Trophoblast cell (in vitro differentiated cells and primary cell): ENCODE results near the gene CNDP2.

Experiments
- DNase-seq, 2 donors: peaks; one replicate each; pipeline ENCODE4 v3.0.0-alpha.2; 2016
- H2AFZ ChIP-seq: 2 replicates; pipeline ENCODE4 v1.6.1; 2013; ENCODE audit warnings: low read length, moderate library complexity, mild to moderate bottlenecking; ENCODE audit not compliant: insufficient read depth, poor library complexity
- H2AK5ac ChIP-seq: 2 replicates; pipeline ENCODE4 v1.6.1; 2013; ENCODE audit warnings: mild to moderate bottlenecking, low read length
- H2BK120ac ChIP-seq: 2 replicates; pipeline ENCODE4 v1.6.1; 2013; ENCODE audit warnings: low read length, mild to moderate bottlenecking, moderate library complexity; ENCODE audit not compliant: insufficient read depth, poor library complexity
- H2BK12ac ChIP-seq: 2 replicates; pipeline ENCODE4 v1.6.1; 2013; ENCODE audit warnings: mild to moderate bottlenecking, low read length, moderate library complexity
- H2BK5ac ChIP-seq: 2 replicates; pipeline ENCODE4 v1.6.1; 2013; ENCODE audit warnings: low read length, low read depth, moderate library complexity, mild to moderate bottlenecking; ENCODE audit not compliant: poor library complexity
- H3K14ac ChIP-seq: 2 replicates; pipeline ENCODE4 v1.6.1; 2013; ENCODE audit warnings: mild to moderate bottlenecking, low read length
- H3K18ac ChIP-seq: 2 replicates; pipeline ENCODE4 v1.6.1; 2013; ENCODE audit warnings: mild to moderate bottlenecking, low read length
- H3K23ac ChIP-seq: 2 replicates; pipeline ENCODE4 v1.6.1; 2013; ENCODE audit warnings: low read length
- H3K27ac ChIP-seq: 2 replicates; pipeline ENCODE4 v1.5.1; 2013; ENCODE audit warnings: low read depth, mild to moderate bottlenecking, inconsistent platforms, low read length, moderate library complexity
- H3K27me3 ChIP-seq: 2 replicates; pipeline ENCODE4 v1.6.1; 2013; ENCODE audit warnings: inconsistent platforms, mild to moderate bottlenecking, low read length, moderate library complexity; ENCODE audit not compliant: insufficient read depth
- H3K36me3 ChIP-seq, 2 experiments: 1 replicate in 1 of 2; 2 replicates in 1 of 2; pipeline ENCODE4 v1.6.1; 2013; ENCODE audit warnings: low read length in 2 of 2, mild to moderate bottlenecking in 2 of 2, moderate library complexity in 1 of 2; ENCODE audit not compliant: insufficient read depth in 2 of 2, control insufficient read depth in 1 of 2
- H3K4ac ChIP-seq: 2 replicates; pipeline ENCODE4 v1.6.1; 2013; ENCODE audit warnings: low read depth, mild to moderate bottlenecking, low read length, moderate library complexity
- H3K4me1 ChIP-seq, 2 experiments: 1 replicate in 1 of 2; 2 replicates in 1 of 2; pipeline ENCODE4 v1.6.1; 2013; ENCODE audit warnings: low read length in 2 of 2, mild to moderate bottlenecking in 2 of 2, moderate library complexity in 1 of 2; ENCODE audit not compliant: insufficient read depth in 2 of 2, control insufficient read depth in 1 of 2
- H3K4me2 ChIP-seq: 2 replicates; pipeline ENCODE4 v1.6.1; 2013; ENCODE audit warnings: inconsistent platforms, mild to moderate bottlenecking, low read length, moderate library complexity
- H3K4me3 ChIP-seq: 2 replicates; pipeline ENCODE4 v1.5.1; 2013; ENCODE audit warnings: mild to moderate bottlenecking, low read depth, low read length, inconsistent platforms
- H3K79me1 ChIP-seq: one replicate; pipeline ENCODE4 v1.6.1; 2013; ENCODE audit warnings: low read length
- H3K79me2 ChIP-seq: 2 replicates; pipeline ENCODE4 v1.6.1; 2013; ENCODE audit warnings: low read length, mild to moderate bottlenecking; ENCODE audit not compliant: control insufficient read depth, insufficient read depth, poor library complexity
- H3K9ac ChIP-seq: 2 replicates; pipeline ENCODE4 v1.6.1; 2013; ENCODE audit warnings: mild to moderate bottlenecking, low read length
- H3K9me3 ChIP-seq: 2 replicates; pipeline ENCODE4 v1.6.1; 2013; ENCODE audit warnings: low read depth, mild to moderate bottlenecking, control low read depth, inconsistent platforms, low read length; ENCODE audit not compliant: insufficient read depth
- H4K12ac ChIP-seq: 2 replicates; pipeline ENCODE4 v1.6.1; 2013; ENCODE audit warnings: low read depth, mild to moderate bottlenecking, low read length, moderate library complexity
- H4K8ac ChIP-seq: 2 replicates; pipeline ENCODE4 v1.6.1; 2013; ENCODE audit warnings: low read depth, mild to moderate bottlenecking, low read length, moderate library complexity
- H4K91ac ChIP-seq: one replicate; pipeline ENCODE4 v1.6.1; 2013; ENCODE audit warnings: low read depth, mild to moderate bottlenecking, low read length, moderate library complexity
- WGBS: extraction: QIAGEN DNeasy Blood & Tissue Kit; methylation state at CpG from one replicate; pipeline ENCODE4 v1.1.7; 2013; ENCODE audit warnings: missing lambda C conversion rate; ENCODE audit not compliant: insufficient read length, insufficient coverage; ENCODE audit errors: extremely low coverage; 5-methylcytosine and 5-hydroxymethylcytosine counted together

Gene CNDP2

DNA sequence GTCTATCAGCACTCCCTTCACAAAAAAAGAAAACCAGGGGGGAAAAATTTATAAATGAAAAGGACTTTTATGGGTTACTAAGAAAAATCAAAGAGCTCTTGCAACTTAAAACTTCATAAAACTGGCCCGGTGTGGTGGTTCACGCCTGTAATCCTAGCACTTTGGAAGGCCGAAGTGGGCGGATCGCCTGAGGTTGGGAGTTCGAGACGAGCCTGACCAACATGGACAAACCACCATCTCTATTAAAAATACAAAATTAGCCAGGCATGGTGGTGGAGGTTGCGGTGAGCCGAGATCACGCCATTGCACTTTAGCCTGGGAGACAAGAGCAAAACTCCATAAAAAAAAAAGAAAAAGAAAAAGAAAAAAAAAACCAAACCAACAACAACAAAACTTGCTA is 40.8 kb upstream of the CNDP2 start:
- no peak overlapping the region for H3K18ac ChIP-seq
- no peak overlapping the region for H4K12ac ChIP-seq
- no peak for DNase-seq
- no peaks in the 10 kb centered on the region for H3K79me2 ChIP-seq
- no peak overlapping the region for H3K14ac ChIP-seq
- peaks cover 33% of the 10 kb centered on the region for H3K27me3 ChIP-seq
- no peak overlapping the region for H4K91ac ChIP-seq
- H2BK5ac ChIP-seq: no peak overlapping the region
- no peak overlapping the region for H3K9ac ChIP-seq
- H4K8ac ChIP-seq: no peak overlapping the region
- H3K9me3 ChIP-seq: no peaks in the 10 kb centered on the region
- no peak overlapping the region for H3K4ac ChIP-seq
- H2BK120ac ChIP-seq: no peak overlapping the region
- no peak overlapping the region for H2BK12ac ChIP-seq
- WGBS: no CpG with 5 or more reads among the region's 10 CpGs
- H3K4me1 ChIP-seq: peaks cover 6% of the 10 kb centered on the region in 2 experiments
- no peak overlapping the region for H2AK5ac ChIP-seq
- no peak overlapping the region for H3K4me3 ChIP-seq
- H3K36me3 ChIP-seq: no peaks in the 10 kb centered on the region
- H3K79me1 ChIP-seq: no peaks in the 10 kb centered on the region
- no peak overlapping the region for H2AFZ ChIP-seq
- H3K27ac ChIP-seq: no peak overlapping the region
- H3K23ac ChIP-seq: no peak overlapping the region
- no peak overlapping the region for H3K4me2 ChIP-seq

DNA sequence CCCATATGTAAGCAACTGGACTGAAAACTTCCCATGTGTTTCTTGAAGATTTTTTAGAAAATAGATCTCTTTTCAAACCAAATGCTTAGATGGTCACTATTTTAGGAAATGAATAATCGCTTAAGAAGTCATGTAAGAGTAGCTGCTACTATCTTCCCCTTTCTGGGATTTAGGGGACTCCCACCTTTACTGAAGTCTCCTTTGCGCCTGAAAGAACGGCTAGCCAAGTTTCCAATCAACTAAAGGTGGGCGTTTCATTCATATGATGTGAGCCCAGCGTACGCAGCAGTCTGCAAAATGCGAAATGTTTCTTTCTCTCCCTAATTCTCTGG is 40.2 kb upstream of the CNDP2 start:
- Histone ChIP-seq H3K27me3 (peaks cover 33% of the 10 kb centered on the region), H2AK5ac (no peak overlapping the region), H3K9me3 (no peaks in the 10 kb centered on the region), H3K4me1 (peaks cover 6% of the 10 kb centered on the region in 2 experiments), H3K27ac (no peak overlapping the region), H3K23ac (no peak overlapping the region), H2BK12ac (no peak overlapping the region), H3K18ac (no peak overlapping the region), H3K4me2 (peak overlapping the region; percentile 74), H4K8ac (no peak overlapping the region), H3K36me3 (no peaks in the 10 kb centered on the region), H3K9ac (no peak overlapping the region), H4K91ac (no peak overlapping the region), H3K4me3 (no peak overlapping the region), H4K12ac (no peak overlapping the region), H2AFZ (no peak overlapping the region), H2BK120ac (no peak overlapping the region), H3K79me1 (no peaks in the 10 kb centered on the region), H3K79me2 (no peaks in the 10 kb centered on the region), H3K4ac (no peak overlapping the region), H2BK5ac (no peak overlapping the region), H3K14ac (no peak overlapping the region)
- no CpG with 5 or more reads among the region's 7 CpGs for WGBS
- DNase-seq: no peak

DNA sequence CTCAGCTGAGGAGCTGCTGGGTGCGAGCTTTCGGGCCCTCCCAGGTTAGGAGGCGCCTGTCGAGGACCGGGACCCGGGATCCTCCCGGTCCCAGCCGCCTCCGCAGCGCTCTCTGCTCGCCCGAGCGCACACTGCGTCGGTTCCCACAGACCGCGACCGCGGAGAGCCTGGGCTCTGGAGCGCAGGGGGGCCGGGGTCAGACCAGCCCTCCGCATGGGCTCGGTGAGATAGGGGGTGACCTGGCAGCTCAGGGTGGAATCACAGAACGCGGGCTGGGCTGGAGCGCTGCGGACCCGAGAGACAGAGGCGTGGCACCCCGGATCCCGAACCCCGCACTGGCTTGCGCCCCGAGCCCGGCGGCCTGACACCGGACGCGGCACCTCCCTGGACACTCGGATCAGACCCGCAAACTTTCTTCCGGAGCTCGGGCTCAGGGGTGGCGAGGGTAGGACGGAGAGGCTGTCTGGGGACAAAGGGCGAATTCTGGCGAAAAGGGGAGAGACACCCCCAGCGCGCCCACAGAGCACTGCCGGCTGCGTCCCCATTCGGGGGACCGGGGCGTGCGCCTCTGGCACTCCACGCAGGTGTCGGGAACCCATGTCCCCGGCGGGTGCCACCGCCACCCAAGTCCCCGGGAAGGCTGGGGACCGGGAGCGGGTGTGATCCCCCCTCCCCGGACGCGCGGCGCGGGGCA is 39.7 kb upstream of the CNDP2 start:
- Histone ChIP-seq H3K27ac (no peak overlapping the region), H4K12ac (no peak overlapping the region), H3K18ac (no peak overlapping the region), H4K91ac (no peak overlapping the region), H3K4me1 (peaks cover 6% of the 10 kb centered on the region in 2 experiments), H2BK120ac (no peak overlapping the region), H3K4me3 (no peak overlapping the region), H3K23ac (no peak overlapping the region), H3K4me2 (peak overlapping the region; percentile 74), H2AFZ (peak overlapping the region; percentile 47), H3K36me3 (no peaks in the 10 kb centered on the region), H3K4ac (no peak overlapping the region), H2AK5ac (no peak overlapping the region), H3K79me2 (no peaks in the 10 kb centered on the region), H3K27me3 (peaks cover 33% of the 10 kb centered on the region), H3K79me1 (no peaks in the 10 kb centered on the region), H2BK5ac (no peak overlapping the region), H4K8ac (no peak overlapping the region), H3K9me3 (no peaks in the 10 kb centered on the region), H3K14ac (no peak overlapping the region), H2BK12ac (no peak overlapping the region), H3K9ac (no peak overlapping the region)
- no CpG with 5 or more reads among the region's 69 CpGs for WGBS
- DNase-seq: no peak

DNA sequence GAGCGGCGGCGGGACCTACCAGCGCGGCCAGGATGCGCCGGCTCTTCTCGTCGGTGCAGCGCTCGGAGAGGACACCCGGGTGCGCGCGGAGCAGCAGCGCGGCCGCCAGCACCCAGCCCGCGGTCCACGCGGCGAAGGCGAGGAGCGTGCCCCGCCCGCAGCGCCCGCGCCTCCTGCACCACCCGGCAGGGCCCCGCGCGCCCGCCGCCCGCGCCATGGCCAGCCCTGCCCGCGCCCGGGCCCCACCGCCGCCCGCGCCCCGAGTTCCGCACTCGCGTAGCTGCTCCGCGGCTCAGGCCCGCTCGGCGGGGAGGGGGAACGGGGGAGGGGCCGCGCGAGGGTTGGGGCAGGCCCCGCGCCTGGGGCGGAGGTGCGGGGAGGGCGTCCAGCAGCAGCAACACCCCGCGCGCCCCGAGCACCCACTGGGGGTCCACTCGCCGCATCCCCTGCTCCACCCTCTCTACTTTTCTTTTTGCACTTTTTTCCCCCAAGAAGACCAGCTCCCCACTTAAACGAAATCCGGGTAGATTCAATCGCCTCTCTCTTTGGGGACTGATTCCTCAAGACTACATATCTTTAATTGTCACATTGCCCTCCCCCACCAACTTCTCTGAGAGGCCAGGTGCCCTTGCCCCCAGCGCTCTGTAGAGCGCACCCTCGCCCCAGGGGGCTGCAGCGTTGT is 39.0 kb upstream of the CNDP2 start, which contains the start of gene DIPK1C:
DIPK1C (minus strand) TSS at position 266 of the 682 bp plus-strand sequence; CDS start at position 217, 49 bp downstream.
- Histone ChIP-seq H3K14ac (no peak within 1 kb of the TSS), H3K4me3 (peak within 1 kb of the TSS; percentile 21), H4K12ac (no peak within 1 kb of the TSS), H3K9me3 (no peaks in the 10 kb centered on the region), H3K4me2 (peak within 1 kb of the TSS; percentile 74), H3K4ac (no peak within 1 kb of the TSS), H4K8ac (no peak within 1 kb of the TSS), H2BK12ac (no peak within 1 kb of the TSS), H3K23ac (no peak within 1 kb of the TSS), H3K4me1 (peaks cover 6% of the 10 kb centered on the region in 2 experiments), H3K27me3 (peaks cover 33% of the 10 kb centered on the region), H3K18ac (no peak within 1 kb of the TSS), H3K9ac (no peak within 1 kb of the TSS), H4K91ac (no peak within 1 kb of the TSS), H3K79me2 (no peaks in the 10 kb centered on the region), H2BK120ac (no peak within 1 kb of the TSS), H3K27ac (no peak within 1 kb of the TSS), H2AK5ac (no peak within 1 kb of the TSS), H3K36me3 (no peaks in the 10 kb centered on the region), H3K79me1 (no peaks in the 10 kb centered on the region), H2BK5ac (no peak within 1 kb of the TSS), H2AFZ (peak within 1 kb of the TSS; percentile 47)
- no CpG with 5 or more reads among the region's 76 CpGs for WGBS
- DNase-seq: no peak
